Measurements from ENCODE around the gene LPCAT4.
"Not testable (repeated sequence)": the region's sequence is repeated elsewhere in the genome, so short reads cannot be mapped to it uniquely, and the experiment has no call there.

LPCAT4 gene

GRCh38 chr15:34364041-34364440 is 3.0 kb downstream of the LPCAT4 start:
- DNase-seq (ENCODE audit: low read depth in 3 of 3), result no peak

DNA sequence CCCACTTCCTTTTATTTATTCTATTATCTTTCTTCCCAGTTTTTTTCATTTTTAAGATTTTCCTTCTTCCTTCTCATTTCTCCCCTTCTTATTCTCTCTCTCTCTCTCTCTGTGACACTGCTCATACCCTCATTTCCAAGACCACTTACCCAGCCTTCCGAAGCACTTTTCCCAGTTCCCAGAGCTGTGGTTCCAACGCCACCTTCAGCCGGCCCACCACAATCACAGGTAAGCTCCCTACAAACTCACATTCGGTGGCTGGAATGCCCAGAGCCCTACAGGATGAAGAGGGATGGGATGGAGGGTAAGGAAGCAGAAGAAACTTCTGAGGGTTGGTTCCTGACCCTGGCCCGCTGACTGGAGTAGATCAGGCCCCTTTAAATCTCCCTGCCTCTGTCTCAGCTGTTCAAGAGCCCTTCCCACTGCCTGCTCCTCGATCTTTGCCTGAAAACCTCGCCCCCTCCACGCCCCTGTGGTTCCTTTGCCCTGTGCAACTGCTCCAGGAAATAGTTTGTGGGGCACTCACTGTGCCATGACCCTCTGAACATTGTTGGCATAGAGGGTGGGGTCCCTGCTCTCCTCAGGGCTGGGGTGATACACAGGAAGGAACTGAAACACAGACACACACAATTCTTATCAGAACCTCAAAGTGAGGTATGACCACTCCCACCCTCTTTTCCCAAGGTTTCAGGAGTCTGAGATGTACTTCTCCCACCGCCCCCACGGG is 4.8 kb downstream of the LPCAT4 start:
- no peak for DNase-seq (ENCODE audit: low read depth in 3 of 3)

- DNase-seq (ENCODE audit: low read depth in 3 of 3), result no peak
Observed at GRCh38 chr15:34361278-34361677, 5.7 kb downstream of the LPCAT4 start.

DNA sequence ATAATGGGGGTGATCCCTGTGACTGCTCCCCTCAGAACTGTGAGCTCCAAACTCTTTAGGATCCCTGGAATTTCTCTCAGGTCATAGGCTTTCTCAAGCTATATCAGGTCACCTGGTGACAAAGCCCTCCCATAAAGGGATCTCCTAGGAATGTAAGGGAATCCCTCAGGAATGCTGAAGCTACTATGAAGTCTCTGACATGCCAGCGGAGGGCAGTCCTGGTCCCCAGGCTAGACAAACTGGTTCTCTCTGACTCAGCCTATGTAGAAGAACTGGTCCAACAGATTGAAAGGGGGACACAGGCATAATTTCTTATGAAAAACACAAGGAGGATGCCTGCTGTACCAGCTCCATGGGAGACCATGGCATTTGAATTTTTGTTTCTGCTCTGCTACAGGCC is 6.7 kb downstream of the LPCAT4 start:
- no peak for DNase-seq (ENCODE audit: low read depth in 3 of 3)

DNA sequence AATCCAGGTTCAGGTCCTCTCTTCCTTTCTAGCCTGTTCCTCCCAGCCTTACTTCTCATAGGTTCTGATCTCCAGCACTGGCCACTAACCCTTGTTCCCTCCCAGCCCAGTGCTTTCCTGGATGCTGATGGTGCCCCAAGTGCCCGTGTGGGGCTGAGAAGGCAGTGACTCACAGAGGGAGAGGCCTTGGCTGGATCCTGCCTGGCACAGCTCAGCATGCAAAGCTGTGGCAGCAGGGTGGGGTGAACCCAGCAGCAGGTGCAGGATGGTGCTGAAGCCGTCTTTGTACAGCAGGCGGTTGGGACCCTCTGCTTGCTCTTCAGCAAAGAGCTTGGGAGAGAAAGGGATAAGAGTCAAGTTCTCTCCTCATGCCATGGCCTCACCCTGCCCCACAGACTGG is 7.6 kb downstream of the LPCAT4 start:
- DNase-seq (ENCODE audit: low read depth in 3 of 3), result no peak

- no peak for DNase-seq (ENCODE audit: low read depth in 3 of 3)
Observed at GRCh38 chr15:34358948-34359347, 8.0 kb downstream of the LPCAT4 start.

DNA sequence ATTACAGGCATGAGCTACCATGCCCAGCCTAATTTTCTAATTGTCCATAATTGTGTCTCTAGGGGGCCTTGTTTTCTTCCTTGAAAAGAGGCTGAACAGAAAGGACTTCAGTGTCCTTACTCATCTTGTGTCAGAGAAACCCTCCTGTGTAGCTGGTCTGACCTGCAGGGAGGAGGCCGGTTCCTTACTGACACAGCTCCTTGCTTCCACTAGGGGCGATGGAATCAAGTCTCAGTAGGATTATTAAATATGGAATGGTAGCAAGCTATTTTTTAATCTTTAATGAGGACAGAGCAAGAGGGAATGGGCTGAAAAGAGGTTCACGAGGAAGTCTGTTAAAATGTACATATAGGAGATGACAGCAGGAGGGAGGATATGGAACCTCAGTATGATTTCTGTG is 8.6 kb downstream of the LPCAT4 start:
- DNase-seq (ENCODE audit: low read depth in 3 of 3), result no peak

DNA sequence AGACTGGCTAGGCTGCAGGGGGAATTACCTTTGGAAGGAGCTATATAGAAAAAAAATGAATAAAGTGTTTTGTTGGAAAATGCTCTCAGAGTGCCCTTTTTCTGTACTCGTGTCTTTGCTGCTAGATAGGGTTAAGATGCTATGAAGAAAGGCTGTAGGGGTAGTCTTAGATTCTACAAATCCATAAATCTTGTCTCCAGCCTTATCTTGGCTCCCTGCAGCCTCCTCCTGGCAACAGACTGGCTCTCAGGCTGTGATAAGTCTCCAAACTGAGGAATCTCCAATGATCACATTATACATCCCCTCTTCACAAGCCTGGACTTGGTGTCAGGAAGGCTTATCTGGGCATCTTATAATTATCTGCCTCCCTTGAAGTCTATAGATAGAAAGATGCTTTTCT is 9.3 kb downstream of the LPCAT4 start:
- DNase-seq (ENCODE audit: low read depth in 3 of 3), result no peak

GRCh38 chr15:34355241-34355640 is 11.8 kb downstream of the LPCAT4 start:
- no peak for DNase-seq (ENCODE audit: low read depth in 3 of 3)

- DNase-seq (ENCODE audit: low read depth in 3 of 3), result no peak
Observed at GRCh38 chr15:34354286-34354685, 12.7 kb downstream of the LPCAT4 start.

DNA sequence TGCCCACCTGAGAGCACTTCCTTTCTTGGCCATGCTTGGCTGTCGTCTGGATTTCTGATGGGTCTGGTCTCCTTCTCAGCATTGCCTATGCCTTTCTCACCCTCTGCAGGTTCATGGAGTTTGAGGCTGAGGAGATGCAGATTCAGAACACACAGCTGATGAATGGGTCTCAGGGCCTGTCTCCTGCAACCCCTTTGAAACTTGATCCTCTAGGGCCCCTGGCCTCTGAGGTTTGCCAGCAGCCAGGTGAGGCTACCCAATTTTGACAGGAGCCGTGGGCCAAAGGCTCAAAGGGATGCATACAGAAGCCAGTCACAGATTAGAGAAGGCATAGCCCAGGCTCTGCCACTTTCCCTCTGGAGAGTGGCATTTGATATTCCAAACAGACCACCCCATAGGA is 13.4 kb downstream of the LPCAT4 start:
- DNase-seq (ENCODE audit: low read depth in 3 of 3), result no peak

- not testable (repeated sequence) for DNase-seq (ENCODE audit: low read depth in 3 of 3)
Observed at GRCh38 chr15:34352996-34353395, 14.0 kb downstream of the LPCAT4 start.

DNA sequence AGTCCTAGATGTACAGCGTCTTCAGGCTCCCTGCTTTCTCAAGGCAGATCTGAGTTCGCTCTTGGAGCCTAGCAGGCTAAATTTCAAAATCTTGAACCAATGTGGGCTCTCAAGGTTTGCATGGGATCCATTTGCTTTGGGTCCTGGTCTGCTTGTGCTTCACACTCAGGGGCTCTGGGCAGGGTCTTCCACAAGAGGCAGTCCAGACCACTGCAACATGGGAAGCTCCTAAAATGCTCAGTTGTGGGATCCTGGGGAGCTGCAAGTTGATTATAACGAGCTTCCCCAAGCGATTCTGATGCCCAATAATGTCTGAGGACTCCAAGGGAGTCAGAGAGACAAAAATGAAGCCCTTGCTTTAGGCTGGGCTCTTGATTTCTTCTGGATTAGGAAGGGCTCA is 17.2 kb downstream of the LPCAT4 start:
- DNase-seq (ENCODE audit: low read depth in 3 of 3), result no peak

DNA sequence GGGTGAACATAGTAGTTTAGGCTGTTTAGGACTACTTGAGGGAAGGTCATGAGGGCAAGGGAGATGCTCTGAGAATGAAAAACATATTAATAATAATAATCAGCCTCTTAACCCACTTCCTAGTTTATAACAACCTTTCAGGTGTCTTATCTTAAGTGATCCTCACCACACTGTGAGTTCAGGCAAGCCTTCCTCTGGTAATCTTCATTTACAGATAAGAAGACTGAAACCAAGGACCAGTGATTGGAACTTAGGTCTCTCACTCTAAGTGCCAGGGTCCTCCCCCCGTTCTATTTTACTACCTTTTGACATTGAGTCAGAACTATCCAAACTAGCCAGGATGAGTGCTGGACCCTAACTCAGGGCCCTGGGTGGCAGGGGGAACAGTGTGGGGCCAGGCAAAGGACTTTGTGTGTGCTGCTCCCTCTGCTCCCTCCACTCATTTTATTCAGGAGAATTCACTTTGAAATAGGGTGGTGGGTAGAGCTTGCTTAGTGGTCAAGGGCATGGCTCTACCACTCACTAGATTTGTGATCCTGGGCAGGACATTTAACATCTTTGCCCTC is 18.2 kb downstream of the LPCAT4 start:
- DNase-seq (ENCODE audit: low read depth in 3 of 3), result no peak

GRCh38 chr15:34347951-34348638 is 18.9 kb downstream of the LPCAT4 start:
- DNase-seq (ENCODE audit: low read depth in 3 of 3), result no peak

DNA sequence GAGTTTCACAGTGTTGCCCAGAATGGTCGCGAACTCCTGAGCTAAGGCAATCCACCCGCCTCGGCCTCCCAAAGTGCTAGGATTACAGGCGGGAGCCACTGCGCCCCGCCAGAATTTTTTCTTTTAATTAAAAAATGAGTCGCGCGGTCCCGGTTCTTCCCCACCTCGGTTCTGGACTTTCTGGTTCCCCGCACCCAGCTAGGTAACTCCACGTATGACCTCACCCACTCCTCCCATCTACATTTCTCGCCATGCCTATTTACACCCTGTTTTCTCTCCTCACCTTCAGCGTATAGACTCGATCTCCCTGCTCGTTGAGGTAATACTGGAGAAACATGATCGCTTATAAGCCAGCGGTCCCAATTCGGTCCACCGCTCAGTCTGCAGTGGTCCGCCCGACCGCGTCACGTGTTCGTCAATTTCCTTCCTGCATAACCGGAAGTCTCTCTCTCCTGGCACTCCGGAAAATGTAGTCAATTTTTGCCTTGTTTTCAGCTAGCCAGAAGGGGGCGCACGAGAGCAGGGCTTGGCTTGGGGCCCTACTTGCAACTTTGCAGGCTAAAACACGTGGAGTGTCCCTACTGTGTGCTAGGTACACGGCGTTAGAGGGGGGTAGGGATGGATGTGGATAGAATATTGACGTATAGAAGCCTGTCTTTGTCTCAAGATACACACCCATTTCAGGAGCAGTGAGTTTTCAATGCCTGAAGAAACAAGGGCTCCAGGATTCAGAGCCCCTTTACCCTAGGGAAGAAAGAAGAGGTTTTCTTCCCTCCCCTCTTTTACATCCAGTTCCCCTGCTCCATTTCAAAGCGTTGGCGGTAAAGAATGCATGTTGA is 24.0 kb downstream of the LPCAT4 start, which contains the start of the genes NOP10 and NUTM1:
Gene NOP10, minus strand, starts transcription at position 400 of the 839 bp plus-strand sequence. Its CDS starts 63 bp downstream, at position 337.
Gene NUTM1, plus strand, starts transcription at position 579 of the 839 bp plus-strand sequence. CDS start 382 bp downstream, outside the sequence.
- DNase-seq (ENCODE audit: low read depth in 3 of 3), result peak; percentile 83 to 94 (median 91)

GRCh38 chr15:34342213-34342736 is 24.7 kb downstream of the LPCAT4 start:
- DNase-seq (ENCODE audit: low read depth in 3 of 3), result not testable (repeated sequence)

DNA sequence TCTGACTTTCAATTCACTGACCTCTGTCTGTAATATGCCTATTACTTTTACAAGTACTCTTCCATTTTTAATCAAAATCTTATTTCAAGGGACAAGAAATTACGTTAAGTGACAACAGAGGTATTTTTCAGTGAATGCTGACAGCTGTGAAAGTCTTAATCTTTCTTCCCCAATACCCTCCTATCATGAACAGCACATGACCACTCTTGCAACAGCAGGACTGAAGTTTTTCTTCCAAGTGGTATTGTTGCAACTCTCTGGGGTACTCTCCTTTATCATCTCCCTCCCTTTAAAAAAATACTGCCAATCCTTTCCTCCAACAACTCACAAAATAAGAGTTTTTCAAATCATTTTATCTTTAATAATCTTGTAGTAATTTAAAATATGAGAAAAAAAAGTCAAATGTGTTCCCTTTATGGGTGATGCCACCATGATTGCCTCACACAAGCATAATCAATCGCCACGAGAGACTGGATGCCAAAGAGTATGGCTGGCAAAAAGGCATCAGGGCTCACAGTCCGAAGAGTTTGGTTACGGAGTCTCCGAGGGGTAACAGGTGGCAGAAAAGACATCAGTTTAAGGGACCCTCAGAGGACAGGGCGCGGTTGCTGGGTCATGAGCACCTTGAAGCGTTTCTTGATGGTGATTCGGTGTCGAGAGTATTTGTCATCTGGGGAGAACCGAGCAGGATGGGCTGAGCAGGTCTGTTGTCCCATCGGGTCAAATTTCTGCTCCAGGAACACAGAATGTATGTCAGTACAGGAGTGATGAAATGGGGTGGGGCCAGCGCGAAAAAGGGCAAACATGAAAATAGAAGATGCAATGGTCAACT is 25.4 kb downstream of the LPCAT4 start:
- no peak for DNase-seq (ENCODE audit: low read depth in 3 of 3)

DNA sequence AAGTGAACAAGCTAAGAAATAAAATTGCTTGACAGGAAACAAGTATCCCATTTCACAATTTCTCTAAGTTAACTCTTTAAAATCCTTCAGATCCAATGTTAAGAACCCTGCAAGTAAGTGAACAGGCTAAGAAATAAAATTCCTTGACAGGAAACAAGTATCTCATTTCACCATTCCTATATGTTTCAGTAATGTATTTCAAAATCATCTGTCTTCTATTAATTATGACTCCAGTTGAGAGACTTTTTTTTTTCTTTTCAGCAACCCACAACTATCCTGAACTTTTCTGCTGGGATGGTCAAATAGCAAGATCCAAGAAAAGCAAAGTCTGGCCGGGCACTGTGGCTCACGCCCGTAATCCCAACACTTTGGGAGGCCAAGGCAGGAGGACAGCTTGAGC is 27.1 kb downstream of the LPCAT4 start:
- DNase-seq (ENCODE audit: low read depth in 3 of 3), result no peak

GRCh38 chr15:34338347-34338746 is 28.6 kb downstream of the LPCAT4 start:
- no peak for DNase-seq (ENCODE audit: low read depth in 3 of 3)

All from stimulated activated CD4-positive, alpha-beta T cell treated with anti-CD3 and anti-CD28 coated beads, TNF-alpha, amount 100 ng/mL, for 4 hours (primary cell).